SU-DHL-6 (cell line): ENCODE data around the gene FBXW5.

Source experiments
- EZH2phosphoT487 ChIP-seq: fragments of 200-600 bp; sonication (generic), shearing (Covaris generic); conservative IDR thresholded peaks from 2 replicates; pipeline ENCODE4 v1.6.1; 2018; ENCODE audit warnings: mild to moderate bottlenecking, antibody characterized with exemption, low read length, moderate library complexity, mixed read lengths
- TF ChIP-seq, protein P1 (sequence below): fragments of 200-600 bp; sonication (generic); IDR thresholded peaks from one replicate; pipeline ENCODE4 v1.5.1; 2017; ENCODE audit warnings: antibody characterized with exemption, mild to moderate bottlenecking, low read length, moderate library complexity; ENCODE audit not compliant: insufficient read depth, poor library complexity, severe bottlenecking

DNA sequence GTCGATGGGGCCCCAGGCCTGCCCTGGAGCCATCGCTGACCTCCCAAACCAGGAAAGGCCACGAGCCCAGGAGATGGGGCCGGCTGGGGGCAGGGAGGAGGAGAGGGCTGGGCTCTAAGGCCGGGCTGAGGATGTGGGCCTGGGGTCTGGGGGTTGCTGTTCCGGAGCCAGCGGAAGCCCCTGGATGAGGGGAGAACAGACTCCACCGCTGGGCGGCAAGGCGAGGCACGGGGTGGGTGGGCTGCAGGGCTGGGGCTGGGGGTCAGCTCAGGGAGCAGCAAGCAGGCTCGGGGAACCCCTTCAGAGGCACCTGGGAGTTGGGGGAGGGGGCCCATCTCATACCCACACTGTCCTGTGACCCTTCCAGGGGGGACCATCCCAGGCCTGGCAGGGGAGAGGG is 19.2 kb upstream of the FBXW5 start:
- TF ChIP-seq, protein P1, sequence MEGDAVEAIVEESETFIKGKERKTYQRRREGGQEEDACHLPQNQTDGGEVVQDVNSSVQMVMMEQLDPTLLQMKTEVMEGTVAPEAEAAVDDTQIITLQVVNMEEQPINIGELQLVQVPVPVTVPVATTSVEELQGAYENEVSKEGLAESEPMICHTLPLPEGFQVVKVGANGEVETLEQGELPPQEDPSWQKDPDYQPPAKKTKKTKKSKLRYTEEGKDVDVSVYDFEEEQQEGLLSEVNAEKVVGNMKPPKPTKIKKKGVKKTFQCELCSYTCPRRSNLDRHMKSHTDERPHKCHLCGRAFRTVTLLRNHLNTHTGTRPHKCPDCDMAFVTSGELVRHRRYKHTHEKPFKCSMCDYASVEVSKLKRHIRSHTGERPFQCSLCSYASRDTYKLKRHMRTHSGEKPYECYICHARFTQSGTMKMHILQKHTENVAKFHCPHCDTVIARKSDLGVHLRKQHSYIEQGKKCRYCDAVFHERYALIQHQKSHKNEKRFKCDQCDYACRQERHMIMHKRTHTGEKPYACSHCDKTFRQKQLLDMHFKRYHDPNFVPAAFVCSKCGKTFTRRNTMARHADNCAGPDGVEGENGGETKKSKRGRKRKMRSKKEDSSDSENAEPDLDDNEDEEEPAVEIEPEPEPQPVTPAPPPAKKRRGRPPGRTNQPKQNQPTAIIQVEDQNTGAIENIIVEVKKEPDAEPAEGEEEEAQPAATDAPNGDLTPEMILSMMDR, result no peak
- TF ChIP-seq EZH2phosphoT487, result no peak
